Transverse colon (tissue), 4 donors: ENCODE results near the gene MEMO1.

Source experiments
- POLR2AphosphoS5 ChIP-seq, 3 donors: sonication (generic); formaldehyde crosslinking; IDR thresholded peaks; one replicate each; pipeline ENCODE4 v1.6.1; 2016; ENCODE audit warnings: antibody characterized with exemption in 3 of 3
- TF ChIP-seq, protein P1 (sequence below), 5 experiments: fragments of 200-600 bp in 3 of 5; fragments of 450-650 bp in 2 of 5; sonication (generic) in 3 of 5; IDR thresholded peaks; 1 replicate in 2 of 5; 2 replicates in 3 of 5; pipeline ENCODE4 v1.5.1; 2016 to 2017; ENCODE audit warnings: antibody characterized with exemption in 5 of 5, inconsistent platforms in 3 of 5, mild to moderate bottlenecking in 2 of 5, moderate library complexity in 1 of 5

DNA sequence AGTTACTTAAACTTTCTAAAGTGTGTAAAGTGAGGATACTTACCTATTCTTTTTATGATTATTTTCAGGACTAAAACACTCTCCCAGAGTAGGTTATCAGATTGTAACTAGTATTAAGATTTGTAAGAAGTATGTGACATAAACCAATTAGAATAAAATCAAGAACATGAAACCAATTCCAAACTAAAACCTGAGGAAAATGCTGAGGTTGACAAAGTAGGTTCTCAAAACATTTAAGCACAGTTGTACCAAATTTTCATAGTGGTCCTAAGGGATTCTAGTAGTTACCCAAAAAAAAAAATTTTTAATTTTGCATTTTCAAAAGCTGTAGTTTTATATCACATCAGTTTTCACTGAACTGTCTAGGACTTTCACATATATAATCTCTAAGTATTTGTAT is 157.3 kb downstream of the MEMO1 start:
- TF ChIP-seq, protein P1, sequence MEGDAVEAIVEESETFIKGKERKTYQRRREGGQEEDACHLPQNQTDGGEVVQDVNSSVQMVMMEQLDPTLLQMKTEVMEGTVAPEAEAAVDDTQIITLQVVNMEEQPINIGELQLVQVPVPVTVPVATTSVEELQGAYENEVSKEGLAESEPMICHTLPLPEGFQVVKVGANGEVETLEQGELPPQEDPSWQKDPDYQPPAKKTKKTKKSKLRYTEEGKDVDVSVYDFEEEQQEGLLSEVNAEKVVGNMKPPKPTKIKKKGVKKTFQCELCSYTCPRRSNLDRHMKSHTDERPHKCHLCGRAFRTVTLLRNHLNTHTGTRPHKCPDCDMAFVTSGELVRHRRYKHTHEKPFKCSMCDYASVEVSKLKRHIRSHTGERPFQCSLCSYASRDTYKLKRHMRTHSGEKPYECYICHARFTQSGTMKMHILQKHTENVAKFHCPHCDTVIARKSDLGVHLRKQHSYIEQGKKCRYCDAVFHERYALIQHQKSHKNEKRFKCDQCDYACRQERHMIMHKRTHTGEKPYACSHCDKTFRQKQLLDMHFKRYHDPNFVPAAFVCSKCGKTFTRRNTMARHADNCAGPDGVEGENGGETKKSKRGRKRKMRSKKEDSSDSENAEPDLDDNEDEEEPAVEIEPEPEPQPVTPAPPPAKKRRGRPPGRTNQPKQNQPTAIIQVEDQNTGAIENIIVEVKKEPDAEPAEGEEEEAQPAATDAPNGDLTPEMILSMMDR (IDR thresholded peaks at IDR 0.05), result no peak
- no peak for TF ChIP-seq POLR2AphosphoS5 (IDR thresholded peaks at IDR 0.05)
